Keratinocyte (primary cell): ENCODE results near the gene MED16. TPM values are rescaled to one million over a fixed set of nuclear protein-coding genes. Genes with fewer than 3 reads are reported as not detected.
A peak's percentile ranks its signal among the peaks of the same experiment; 100 is the strongest.

ENCODE experiments used
- DNase-seq: peaks from one replicate; pipeline ENCODE4 v3.0.0-alpha.2; 2011; ENCODE audit warnings: low read depth, missing footprints, low spot score
- FAIRE-seq: peaks from 2 replicates; lab custom pipeline; 2011; peaks lifted over from hg19 to GRCh38; lab: Jason Lieb, UNC
- H2AFZ ChIP-seq: 2 replicates; pipeline ENCODE4 v1.6.0; 2012; ENCODE audit warnings: low read length, control low read depth, inconsistent platforms; ENCODE audit not compliant: control insufficient read depth
- H3K27ac ChIP-seq: 2 replicates; pipeline ENCODE4 v1.5.1; 2011; ENCODE audit warnings: low read length; ENCODE audit not compliant: control insufficient read depth, insufficient read depth
- H3K27me3 ChIP-seq: 3 replicates; pipeline ENCODE4 v1.6.0; 2011; ENCODE audit warnings: low read length; ENCODE audit not compliant: control insufficient read depth, insufficient read depth; ENCODE audit errors: extremely low read depth
- H3K36me3 ChIP-seq, 2 experiments: 2 replicates in 1 of 2; 3 replicates in 1 of 2; pipeline ENCODE4 v1.5.1; 2011; ENCODE audit warnings: low read length in 2 of 2, mild to moderate bottlenecking in 1 of 2; ENCODE audit not compliant: control insufficient read depth in 2 of 2, insufficient read depth in 2 of 2; ENCODE audit errors: extremely low read depth in 1 of 2
- H3K4me1 ChIP-seq: 3 replicates; pipeline ENCODE4 v1.5.1; 2011; ENCODE audit warnings: low read length; ENCODE audit not compliant: control insufficient read depth, insufficient read depth; ENCODE audit errors: extremely low read depth
- H3K4me2 ChIP-seq: 3 replicates; pipeline ENCODE4 v1.6.0; 2011; ENCODE audit warnings: low read depth, low read length; ENCODE audit not compliant: control insufficient read depth, insufficient read depth; ENCODE audit errors: extremely low read depth
- H3K4me3 ChIP-seq, 3 experiments: fragments of 200-600 bp in 1 of 3; sonication (generic) in 1 of 3; 2 replicates in 2 of 3; 3 replicates in 1 of 3; pipeline ENCODE4 v1.5.1; 2011 to 2016; ENCODE audit warnings: low read length in 3 of 3, mild to moderate bottlenecking in 3 of 3, control low read depth in 2 of 3, inconsistent platforms in 1 of 3, low read depth in 1 of 3, mixed read lengths in 1 of 3, mixed run types in 1 of 3, moderate library complexity in 1 of 3; ENCODE audit not compliant: control insufficient read depth in 2 of 3, insufficient read depth in 2 of 3; ENCODE audit errors: extremely low read depth in 1 of 3
- H3K79me2 ChIP-seq: 2 replicates; pipeline ENCODE4 v1.6.0; 2012; ENCODE audit warnings: low read length; ENCODE audit not compliant: control insufficient read depth, insufficient read depth
- H3K9ac ChIP-seq: 3 replicates; pipeline ENCODE4 v1.6.0; 2011; ENCODE audit warnings: low read length; ENCODE audit not compliant: control insufficient read depth, insufficient read depth; ENCODE audit errors: extremely low read depth
- H3K9me1 ChIP-seq: 3 replicates; pipeline ENCODE4 v1.6.0; 2011; ENCODE audit warnings: low read length; ENCODE audit not compliant: control insufficient read depth, insufficient read depth; ENCODE audit errors: extremely low read depth
- H3K9me3 ChIP-seq: 2 replicates; pipeline ENCODE4 v1.5.1; 2012; ENCODE audit warnings: low read depth, low read length; ENCODE audit not compliant: control insufficient read depth
- H4K20me1 ChIP-seq: 3 replicates; pipeline ENCODE4 v1.6.0; 2011; ENCODE audit warnings: low read length; ENCODE audit not compliant: control insufficient read depth, insufficient read depth; ENCODE audit errors: extremely low read depth
- EZH2 ChIP-seq: IDR thresholded peaks from one replicate; pipeline ENCODE4 v1.6.1; 2012; ENCODE audit warnings: inconsistent platforms, mild to moderate bottlenecking, low read length, moderate library complexity
- dilution Hi-C: fragments of 300-500 bp; cut with MboI; formaldehyde crosslinking; loops from one replicate; pipeline ENCODE4 v1.7.0; 2020; ENCODE audit warnings: low sequenced_read_pairs; ENCODE audit not compliant: extremely low pct_ligation_motif_present
- polyA plus RNA-seq, 5 experiments: library from polyadenylated mRNA; depleted of rRNA in 3 of 5; stranded (reverse) in 3 of 5; stranded (forward) in 1 of 5; unstranded in 1 of 5; fragments of >200 nt; gene quantifications; 1 replicate in 1 of 5; 2 replicates in 3 of 5; 3 replicates in 1 of 5; pipeline versions ENCODE4 v1.2.1 to v1.2.3, GENCODE V29; 2011 to 2012; ENCODE audit warnings: missing spikeins in 2 of 5, low read depth in 1 of 5, low replicate concordance in 1 of 5
- TF ChIP-seq, protein P1 (sequence below), 3 experiments: IDR thresholded peaks in 1 of 3; conservative IDR thresholded peaks in 1 of 3; optimal IDR thresholded peaks in 1 of 3; 2 replicates in 2 of 3; 3 replicates in 1 of 3; pipeline versions ENCODE3 to v1.5.1; 2011; ENCODE audit warnings: low read length in 3 of 3, mild to moderate bottlenecking in 3 of 3, moderate library complexity in 2 of 3, control low read depth in 1 of 3, inconsistent platforms in 1 of 3; ENCODE audit not compliant: insufficient read depth in 2 of 3; ENCODE audit errors: extremely low read depth in 1 of 3

MED16 gene
- polyA plus RNA-seq, 1 donor (not counting 4 experiments of a cell fraction or from before 2014, with no cell fraction given): 9.7 TPM

DNA sequence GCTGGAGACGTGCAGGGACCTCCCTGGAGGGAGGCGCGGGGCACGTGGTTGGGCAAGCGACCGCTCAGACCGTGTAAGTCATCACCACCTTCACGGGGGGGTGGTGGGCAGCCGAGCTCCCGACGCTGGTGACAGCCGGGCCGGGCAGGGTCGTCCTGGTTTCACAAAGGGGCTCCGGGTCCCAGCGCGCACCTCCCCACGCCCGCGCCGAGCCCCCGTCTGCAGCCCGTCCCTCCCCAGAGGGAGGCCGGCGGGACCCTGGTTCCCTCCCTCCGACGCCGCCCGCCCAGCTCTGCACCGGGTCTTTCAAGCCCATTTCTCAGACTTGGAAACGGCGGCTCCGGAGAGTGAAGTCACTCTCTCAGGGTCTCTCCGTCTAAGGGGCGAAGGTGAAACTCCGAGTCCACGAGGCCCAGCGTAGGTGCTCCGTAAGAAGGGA lies 32.1 kb upstream of the MED16 start:
- no peak for DNase-seq
- H3K4me3 ChIP-seq: peak overlapping the region; percentile 72 to 90 (median 84)
- FAIRE-seq: no peak

DNA sequence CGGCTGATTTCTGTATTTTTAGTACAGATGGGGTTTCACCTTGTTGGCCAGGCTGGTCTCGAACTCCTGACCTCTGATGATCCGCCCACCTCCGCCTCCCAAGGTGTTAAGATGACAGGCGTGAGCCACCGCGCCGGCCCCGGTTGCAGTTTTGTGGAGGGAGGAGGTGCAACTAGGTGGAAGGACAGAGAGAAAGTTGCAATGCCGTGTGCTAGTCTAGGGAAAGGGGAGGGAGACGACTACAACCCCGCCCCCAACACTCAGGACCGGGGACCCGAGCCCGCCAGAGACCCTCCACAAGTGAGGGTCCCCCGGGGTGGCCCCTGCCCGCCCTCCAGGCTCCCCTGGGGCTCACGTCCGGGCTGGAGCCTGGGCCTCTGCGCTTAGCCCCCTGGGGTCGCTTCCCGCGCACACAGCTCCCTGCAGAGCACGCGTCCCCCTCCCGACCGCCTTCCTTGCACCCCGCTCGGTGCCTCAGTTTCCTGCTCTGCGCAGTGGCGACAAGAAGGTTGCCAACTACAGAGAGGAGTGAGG lies 31.6 kb upstream of the MED16 start:
- Histone ChIP-seq H3K9me1 (no peaks in the 10 kb centered on the region), H3K9ac (peak overlapping the region; percentile 82), H2AFZ (peak overlapping the region; percentile 41), H3K9me3 (no peaks in the 10 kb centered on the region), H3K4me3 (peak overlapping the region; percentile 72 to 90 (median 84)), H3K27me3 (peaks cover 17% of the 10 kb centered on the region), H3K4me2 (peak overlapping the region; percentile 59), H3K36me3 (no peaks in the 10 kb centered on the region), H3K4me1 (peaks cover 7% of the 10 kb centered on the region), H3K79me2 (no peaks in the 10 kb centered on the region), H3K27ac (peak overlapping the region; percentile 83), H4K20me1 (no peaks in the 10 kb centered on the region)
- FAIRE-seq (no peak), DNase-seq (no peak)
- TF ChIP-seq EZH2: no peak
- TF ChIP-seq, protein P1, sequence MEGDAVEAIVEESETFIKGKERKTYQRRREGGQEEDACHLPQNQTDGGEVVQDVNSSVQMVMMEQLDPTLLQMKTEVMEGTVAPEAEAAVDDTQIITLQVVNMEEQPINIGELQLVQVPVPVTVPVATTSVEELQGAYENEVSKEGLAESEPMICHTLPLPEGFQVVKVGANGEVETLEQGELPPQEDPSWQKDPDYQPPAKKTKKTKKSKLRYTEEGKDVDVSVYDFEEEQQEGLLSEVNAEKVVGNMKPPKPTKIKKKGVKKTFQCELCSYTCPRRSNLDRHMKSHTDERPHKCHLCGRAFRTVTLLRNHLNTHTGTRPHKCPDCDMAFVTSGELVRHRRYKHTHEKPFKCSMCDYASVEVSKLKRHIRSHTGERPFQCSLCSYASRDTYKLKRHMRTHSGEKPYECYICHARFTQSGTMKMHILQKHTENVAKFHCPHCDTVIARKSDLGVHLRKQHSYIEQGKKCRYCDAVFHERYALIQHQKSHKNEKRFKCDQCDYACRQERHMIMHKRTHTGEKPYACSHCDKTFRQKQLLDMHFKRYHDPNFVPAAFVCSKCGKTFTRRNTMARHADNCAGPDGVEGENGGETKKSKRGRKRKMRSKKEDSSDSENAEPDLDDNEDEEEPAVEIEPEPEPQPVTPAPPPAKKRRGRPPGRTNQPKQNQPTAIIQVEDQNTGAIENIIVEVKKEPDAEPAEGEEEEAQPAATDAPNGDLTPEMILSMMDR (optimal IDR thresholded peaks at IDR 0.05 in 1 of 3, IDR thresholded peaks at IDR 0.05 in 1 of 3, conservative IDR thresholded peaks at IDR 0.05 in 1 of 3; ENCODE audit: extremely low read depth in 1 of 3, insufficient read depth in 2 of 3, low read length in 3 of 3): no peak
- dilution Hi-C loops: no loop called here

More for the DNA sequence above, 32.1 kb upstream of the MED16 start:
- Histone ChIP-seq H4K20me1 (no peaks in the 10 kb centered on the region), H3K27ac (peak overlapping the region; percentile 83), H3K27me3 (peaks cover 13% of the 10 kb centered on the region), H3K9me1 (no peaks in the 10 kb centered on the region), H3K4me2 (peak overlapping the region; percentile 59), H3K4me1 (peaks cover 7% of the 10 kb centered on the region), H3K79me2 (no peaks in the 10 kb centered on the region), H3K9ac (peak overlapping the region; percentile 82), H3K9me3 (no peaks in the 10 kb centered on the region), H3K36me3 (no peaks in the 10 kb centered on the region), H2AFZ (peak overlapping the region; percentile 41)
- dilution Hi-C loops: no loop called here
- TF ChIP-seq, protein P1 (optimal IDR thresholded peaks at IDR 0.05 in 1 of 3, IDR thresholded peaks at IDR 0.05 in 1 of 3, conservative IDR thresholded peaks at IDR 0.05 in 1 of 3; ENCODE audit: extremely low read depth in 1 of 3, insufficient read depth in 2 of 3, low read length in 3 of 3): no peak
- TF ChIP-seq EZH2: no peak
